HepG2 (cell line): ENCODE measurements around the gene OR4C45. TPM values are rescaled to one million over a fixed set of nuclear protein-coding genes. Genes with fewer than 3 reads are reported as not detected.
A peak's percentile ranks its signal among the peaks of the same experiment; 100 is the strongest.
"Not testable (repeated sequence)": the region's sequence is repeated elsewhere in the genome, so short reads cannot be mapped to it uniquely, and the experiment has no call there.

Experiments used
- ATAC-seq: fragments of 200-7000 bp; cut with Tn5 transposase; 3 replicates; pipeline ENCODE4 v1.9.1; 2020; ENCODE audit warnings: mild to moderate bottlenecking, moderate library complexity
- BruUV-seq: library from RNA; stranded (reverse); fragments of 400-500 nt; replicated peaks from 2 replicates; lab custom pipeline; 2021; lab: Mats Ljungman, UMichigan
- CTCF ChIA-PET: fragments of 300-600 bp; formaldehyde crosslinking; extraction: SDS; loops from one replicate; lab custom pipeline; 2021; ENCODE audit warnings: low total read pairs, inconsistent platforms, low intra/inter-chr PET ratio; lab: Yijun Ruan, JAX
- POLR2A ChIA-PET: fragments of 350-600 bp; sonication (Branson Sonifier 250); formaldehyde crosslinking; loops from one replicate; lab custom pipeline; 2020; ENCODE audit warnings: antibody characterized with exemption, inconsistent platforms; lab: Yijun Ruan, JAX
- DNase-seq: peaks from one replicate; pipeline ENCODE4 v3.0.0-alpha.2; 2015; ENCODE audit warnings: low spot score
- FAIRE-seq: peaks from 3 replicates; lab custom pipeline; 2011; peaks lifted over from hg19 to GRCh38; lab: Jason Lieb, UNC
- H2AFZ ChIP-seq: one replicate; pipeline ENCODE4 v1.6.1; 2011; ENCODE audit warnings: low read length, inconsistent platforms
- H3K27ac ChIP-seq: fragments of 300-600 bp; 3 replicates; pipeline ENCODE4 v1.8.0; 2011; ENCODE audit warnings: mixed run types, mild to moderate bottlenecking, mixed read lengths, low read length, inconsistent platforms; ENCODE audit not compliant: insufficient read depth; ENCODE audit errors: extremely low read length
- H3K27me3 ChIP-seq, 2 experiments: fragments of 200-600 bp in 1 of 2; 2 replicates in 1 of 2; 3 replicates in 1 of 2; pipeline versions ENCODE4 v1.6.0 to v1.8.0; 2011; ENCODE audit warnings: low read length in 2 of 2, mild to moderate bottlenecking in 2 of 2, moderate library complexity in 2 of 2, inconsistent platforms in 1 of 2; ENCODE audit not compliant: insufficient read depth in 2 of 2, control insufficient read depth in 1 of 2
- H3K36me3 ChIP-seq, 2 experiments: fragments of 200-600 bp in 1 of 2; replicated peaks in 1 of 2; 2 replicates in 1 of 2; 3 replicates in 1 of 2; pipeline versions ENCODE4 v1.5.1 to v1.8.0; 2011; ENCODE audit warnings: low read length in 2 of 2, inconsistent platforms in 1 of 2; ENCODE audit not compliant: insufficient read depth in 2 of 2, control insufficient read depth in 1 of 2
- H3K4me1 ChIP-seq: 2 replicates; pipeline ENCODE4 v1.5.1; 2012; ENCODE audit warnings: low read length, inconsistent platforms; ENCODE audit not compliant: insufficient read depth
- H3K4me2 ChIP-seq: 2 replicates; pipeline ENCODE4 v1.6.0; 2011; ENCODE audit warnings: low read depth, low read length, inconsistent platforms
- H3K4me3 ChIP-seq, 3 experiments: fragments of 200-600 bp in 1 of 3; sonication (generic), shearing (Covaris generic) in 1 of 3; replicated peaks in 1 of 3; 2 replicates each; pipeline ENCODE4 v1.5.1; 2011 to 2016; ENCODE audit warnings: low read length in 3 of 3, inconsistent platforms in 2 of 3, low read depth in 2 of 3, mild to moderate bottlenecking in 2 of 3, control low read depth in 1 of 3, mixed read lengths in 1 of 3; ENCODE audit not compliant: insufficient read depth in 1 of 3
- H3K79me2 ChIP-seq: one replicate; pipeline ENCODE4 v1.6.1; 2011; ENCODE audit warnings: low read length, inconsistent platforms; ENCODE audit not compliant: insufficient read depth
- H3K9ac ChIP-seq: 2 replicates; pipeline ENCODE4 v1.6.0; 2011; ENCODE audit warnings: mild to moderate bottlenecking, low read depth, low read length, inconsistent platforms; ENCODE audit not compliant: insufficient read depth
- H3K9me3 ChIP-seq: 2 replicates; pipeline ENCODE4 v1.5.1; 2012; ENCODE audit warnings: mild to moderate bottlenecking, low read length
- H4K20me1 ChIP-seq: 2 replicates; pipeline ENCODE4 v1.6.0; 2011; ENCODE audit warnings: inconsistent platforms, mild to moderate bottlenecking, low read length, moderate library complexity; ENCODE audit not compliant: insufficient read depth
- LCORL ChIP-seq, 2 experiments: fragments of 450-650 bp in 1 of 2; sonication (generic) in 1 of 2; formaldehyde crosslinking in 1 of 2; IDR thresholded peaks; 2 replicates each; pipeline versions ENCODE4 v1.5.0 to v1.6.1; 2017 to 2020; ENCODE audit warnings: antibody characterized with exemption in 1 of 2, missing genetic modification reagents in 1 of 2
- MAZ ChIP-seq, 2 experiments: sonication (generic) in 1 of 2; formaldehyde crosslinking in 1 of 2; IDR thresholded peaks; 2 replicates each; pipeline versions ENCODE4 v1.5.0 to v1.6.1; 2012 to 2020; ENCODE audit warnings: low read depth in 2 of 2, mild to moderate bottlenecking in 2 of 2, borderline replicate concordance in 1 of 2, improper control_type of control experiment in 1 of 2, low read length in 1 of 2, missing genetic modification reagents in 1 of 2, moderate library complexity in 1 of 2
- PHF21A ChIP-seq: sonication (generic); formaldehyde crosslinking; IDR thresholded peaks from 2 replicates; pipeline ENCODE4 v1.5.0; 2020; ENCODE audit warnings: mild to moderate bottlenecking, missing genetic modification reagents
- SAFB2 ChIP-seq: sonication (generic); formaldehyde crosslinking; IDR thresholded peaks from 2 replicates; pipeline ENCODE4 v1.5.1; 2020; ENCODE audit warnings: missing genetic modification reagents, low read depth, mild to moderate bottlenecking, borderline replicate concordance
- SNAPC2 ChIP-seq: sonication (generic); formaldehyde crosslinking; IDR thresholded peaks from 2 replicates; pipeline ENCODE4 v1.8.1; 2022; ENCODE audit warnings: mild to moderate bottlenecking, missing genetic modification reagents
- WGBS: methylation state at CpG from one replicate; pipeline ENCODE4 v1.1.6; 2017; ENCODE audit warnings: low lambda C conversion rate; 5-methylcytosine and 5-hydroxymethylcytosine counted together
- in situ Hi-C: cut with HindIII; loops from 2 replicates; pipeline ENCODE4 v1.10.0; 2017; ENCODE audit warnings: low pct_unique_long_range_greater_than_20kb; ENCODE audit not compliant: extremely low pct_ligation_motif_present
- intact Hi-C: fragments of 100-400 bp; cut with micrococcal nuclease; formaldehyde crosslinking; loops from one replicate; pipeline ENCODE4 v1.10.0; 2022; ENCODE audit not compliant: unreplicated experiment
- polyA plus RNA-seq, 8 experiments: library from polyadenylated mRNA; depleted of rRNA in 3 of 8; stranded (reverse) in 7 of 8; unstranded in 1 of 8; fragments of >200 nt; fragmentation: Illumina TruSeq in 4 of 8; extraction: Trizol in 4 of 8; gene quantifications; 2 replicates each; pipeline versions ENCODE4 v1.2.1 to v1.2.3, GENCODE V29; 2011 to 2016; ENCODE audit warnings: low read depth in 4 of 8, missing spikeins in 1 of 8, mixed read lengths in 1 of 8; ENCODE audit not compliant: insufficient read depth in 1 of 8
- total RNA-seq, 5 experiments: library from RNA; depleted of rRNA; stranded (reverse); fragments of >200 nt; fragmentation: Illumina TruSeq; extraction: Trizol; gene quantifications; 2 replicates each; pipeline ENCODE4 v1.2.3, GENCODE V29; 2016; ENCODE audit warnings: low read depth in 1 of 5

The OR4C45 gene
- total and polyA plus RNA-seq, 2 of the 13 experiments (the other 11 are each of a cell fraction or from before 2014, with no cell fraction given) = not detected

DNA sequence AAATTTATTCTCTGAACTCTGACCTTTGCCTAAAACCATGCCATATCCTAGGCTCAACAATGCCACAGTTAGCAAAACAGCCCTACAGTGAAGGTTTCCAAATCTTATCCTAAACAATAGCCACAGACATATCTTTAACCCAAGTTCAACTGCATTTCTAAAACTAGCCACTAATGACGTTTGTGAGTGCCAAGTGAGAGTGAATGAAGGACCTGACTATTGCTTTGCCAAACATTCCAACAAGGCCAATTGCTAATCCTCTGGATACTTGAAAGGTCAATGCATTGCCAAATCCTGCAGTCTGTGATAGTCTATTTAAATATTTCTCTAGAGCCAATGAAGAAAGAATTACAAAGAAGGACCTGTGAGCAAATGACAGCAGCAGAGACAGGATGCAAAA lies 2.5 kb upstream of the OR4C45 start (continued):
- no peak for TF ChIP-seq MAZ (IDR thresholded peaks at IDR 0.05; ENCODE audit: borderline replicate concordance, low read depth, low read length)
- TF ChIP-seq MAZ (CRISPR knock-in tag; IDR thresholded peaks at IDR 0.05; ENCODE audit: low read depth) = no peak

- intact Hi-C loops, H2AFZ ChIP-seq, in situ Hi-C loops, H3K4me1 ChIP-seq, H3K4me3 ChIP-seq, H3K27me3 ChIP-seq, POLR2A ChIA-PET, H3K79me2 ChIP-seq, H4K20me1 ChIP-seq, CTCF ChIA-PET, H3K27ac ChIP-seq, H3K4me2 ChIP-seq, BruUV-seq, H3K36me3 ChIP-seq, H3K9ac ChIP-seq, ATAC-seq, FAIRE-seq, DNase-seq: not testable (repeated sequence)
- H3K9me3 ChIP-seq = peaks cover 19% of the 10 kb centered on the region
Measured at GRCh38 chr11:50036239-50036638, 3.6 kb downstream of the OR4C45 start.

GRCh38 chr11:50037251-50037650 lies 4.6 kb downstream of the OR4C45 start:
- no peaks in the 10 kb centered on the region for H3K27me3 ChIP-seq
- 0% methylated on average over 1 of the region's 1 CpG for WGBS
- intact Hi-C loops (no loop called here), in situ Hi-C loops (no loop called here)
- FAIRE-seq (no peak), ATAC-seq (no peak), DNase-seq (no peak)
- ChIA-PET POLR2A (no interaction called here), CTCF (no interaction called here)
- H3K4me3 ChIP-seq = no peak overlapping the region
- H4K20me1 ChIP-seq = no peaks in the 10 kb centered on the region
- no peak overlapping the region for H3K9ac ChIP-seq
- no peak overlapping the region for H2AFZ ChIP-seq
- no peak overlapping the region for H3K27ac ChIP-seq
- no peaks in the 10 kb centered on the region for H3K36me3 ChIP-seq
- no peaks in the 10 kb centered on the region for H3K4me1 ChIP-seq
- no peak overlapping the region for H3K4me2 ChIP-seq
- no peaks in the 10 kb centered on the region for H3K79me2 ChIP-seq
- no peak for TF ChIP-seq MAZ (IDR thresholded peaks at IDR 0.05; ENCODE audit: borderline replicate concordance, low read depth, low read length)
- TF ChIP-seq MAZ (CRISPR knock-in tag; IDR thresholded peaks at IDR 0.05; ENCODE audit: low read depth) = no peak
- TF ChIP-seq SAFB2 (CRISPR knock-in tag) = no peak
- TF ChIP-seq SNAPC2 (CRISPR knock-in tag) = no peak
- peak; percentile 87 for TF ChIP-seq LCORL (IDR thresholded peaks at IDR 0.05)
- no peak for TF ChIP-seq LCORL (CRISPR knock-in tag; IDR thresholded peaks at IDR 0.05)
- no peak for TF ChIP-seq PHF21A (CRISPR knock-in tag)
- BruUV-seq = no TSS peak
- H3K9me3 ChIP-seq = peaks cover 23% of the 10 kb centered on the region
